Spleen (tissue), 11 donors: ENCODE data around the gene WFDC10A. TPM values are rescaled to one million over a fixed set of nuclear protein-coding genes. Genes with fewer than 3 reads are reported as not detected.

Experiments
- DNase-seq: peaks from one replicate; pipeline ENCODE4 v3.0.0-alpha.2; 2020
- H3K27ac ChIP-seq, 8 donors: fragments of 200-600 bp; sonication (generic) in 7 of 8; 1 replicate in 4 of 8; 2 replicates in 4 of 8; pipeline versions ENCODE4 v1.5.0 to v1.8.0; 2016 to 2021; ENCODE audit warnings: inconsistent platforms in 4 of 8, mild to moderate bottlenecking in 4 of 8, moderate library complexity in 1 of 8
- H3K27me3 ChIP-seq, 7 donors: fragments of 200-600 bp; sonication (generic) in 6 of 7; replicated peaks in 1 of 7; 1 replicate in 4 of 7; 2 replicates in 3 of 7; pipeline versions ENCODE4 v1.5.0 to v1.8.0; 2016 to 2021; ENCODE audit warnings: inconsistent platforms in 3 of 7, mild to moderate bottlenecking in 1 of 7
- H3K36me3 ChIP-seq, 6 donors: fragments of 200-600 bp; sonication (generic) in 5 of 6; 1 replicate in 4 of 6; 2 replicates in 2 of 6; pipeline versions ENCODE4 v1.5.0 to v1.8.0; 2016 to 2021; ENCODE audit warnings: inconsistent platforms in 2 of 6
- H3K4me1 ChIP-seq, 6 donors: fragments of 200-600 bp; sonication (generic) in 5 of 6; 1 replicate in 3 of 6; 2 replicates in 3 of 6; pipeline versions ENCODE4 v1.5.0 to v1.8.0; 2016 to 2021; ENCODE audit warnings: inconsistent platforms in 3 of 6
- H3K4me3 ChIP-seq, 8 donors: fragments of 200-600 bp; sonication (generic) in 7 of 8; 1 replicate in 4 of 8; 2 replicates in 4 of 8; pipeline versions ENCODE4 v1.5.0 to v1.8.0; 2016 to 2021; ENCODE audit warnings: inconsistent platforms in 4 of 8, mild to moderate bottlenecking in 4 of 8, moderate library complexity in 2 of 8
- H3K9me3 ChIP-seq, 8 donors: fragments of 200-600 bp; sonication (generic) in 7 of 8; 1 replicate in 4 of 8; 2 replicates in 4 of 8; pipeline versions ENCODE4 v1.5.0 to v1.8.0; 2016 to 2021; ENCODE audit warnings: inconsistent platforms in 4 of 8
- CTCF ChIP-seq, 11 experiments: fragments of 200-600 bp in 7 of 11; fragments of 450-650 bp in 4 of 11; sonication (generic) in 4 of 11; IDR thresholded peaks in 8 of 11; conservative IDR thresholded peaks in 3 of 11; 1 replicate in 7 of 11; 2 replicates in 4 of 11; pipeline versions ENCODE4 v1.4.0 to v1.8.0; 2016 to 2021; ENCODE audit warnings: antibody characterized with exemption in 11 of 11, inconsistent platforms in 4 of 11, mild to moderate bottlenecking in 1 of 11
- POLR2A ChIP-seq, 3 donors: fragments of 450-650 bp; IDR thresholded peaks; one replicate each; pipeline ENCODE4 v1.5.1; 2017; ENCODE audit warnings: antibody characterized with exemption in 3 of 3, mild to moderate bottlenecking in 1 of 3
- POLR2AphosphoS5 ChIP-seq, 3 donors: sonication (generic); formaldehyde crosslinking; IDR thresholded peaks; one replicate each; pipeline ENCODE4 v1.5.1; 2017; ENCODE audit warnings: antibody characterized with exemption in 3 of 3
- WGBS, 5 donors: extraction: QIAGEN DNeasy Blood & Tissue Kit in 3 of 5; methylation state at CpG; one replicate each; pipeline versions ENCODE4 v1.1.5 to v1.1.7; 2013 to 2018; 5-methylcytosine and 5-hydroxymethylcytosine counted together
- intact Hi-C: fragments of 100-400 bp; cut with DNase I; formaldehyde crosslinking; loops from one replicate; pipeline ENCODE4 v1.15.0; 2023; ENCODE audit warnings: low total_unique reads
- polyA plus RNA-seq, 3 donors: library from polyadenylated mRNA; stranded (reverse); fragments of 200-250 nt; gene quantifications; one replicate each; pipeline ENCODE4 v1.2.1, GENCODE V29; 2013
- total RNA-seq, 7 donors: library from RNA; depleted of rRNA in 3 of 7; stranded (reverse); fragments of >200 nt in 3 of 7; fragmentation: NEBNext Ultra II Directional in 4 of 7; extraction: Animal tissue kit (Norgen Biotek cat#: 25700) in 4 of 7; gene quantifications; one replicate each; pipeline versions ENCODE4 v1.1.0 to v1.2.1, GENCODE V29; 2016 to 2021
- donor health status: healthy with polysubstance abuse.
- donor health status: DM: no; HTN: no; CAD: no; lungs with moderate emphysema.
- donor health status: DM: no; HTN: no; CAD: no.
- donor health status: Bipolar disorder and iron deficiency.
- donor health status: healthy.
- donor health status: DM: no; HTN: no; CAD: no.
- donor health status: DM: yes; HTN: yes; CAD: no.

Gene WFDC10A
- total and polyA plus RNA-seq, 10 donors: not detected

GRCh38 chr20:45617591-45617990, 11.9 kb upstream of the WFDC10A start:
- Histone ChIP-seq H3K27me3 (no peaks in the 10 kb centered on the region), H3K4me3 (no peak overlapping the region), H3K36me3 (no peaks in the 10 kb centered on the region), H3K27ac (no peak overlapping the region), H3K4me1 (no peaks in the 10 kb centered on the region), H3K9me3 (no peaks in the 10 kb centered on the region)
- intact Hi-C loops: no loop called here
- whole genome bisulfite sequencing, 5 donors: 88 to 99% (median 91%) methylated on average over 2 of the region's 2 CpGs
- no peak for DNase-seq
- TF ChIP-seq POLR2A (IDR thresholded peaks at IDR 0.05) (no peak), POLR2AphosphoS5 (IDR thresholded peaks at IDR 0.05) (no peak), CTCF (IDR thresholded peaks at IDR 0.05 in 8 of 11, conservative IDR thresholded peaks at IDR 0.05 in 3 of 11) (no peak)

GRCh38 chr20:45621593-45621992, 7.9 kb upstream of the WFDC10A start:
- WGBS, 5 donors: 75 to 91% (median 82%) methylated on average over 2 of the region's 2 CpGs
- no peaks in the 10 kb centered on the region for H3K4me1 ChIP-seq
- H3K9me3 ChIP-seq: peaks cover 0 to 8% (median 0%) of the 10 kb centered on the region in 8 donors
- no peaks in the 10 kb centered on the region for H3K27me3 ChIP-seq
- no peak overlapping the region for H3K27ac ChIP-seq
- H3K4me3 ChIP-seq: no peak overlapping the region
- no peaks in the 10 kb centered on the region for H3K36me3 ChIP-seq
- DNase-seq: no peak
- TF ChIP-seq CTCF (IDR thresholded peaks at IDR 0.05 in 8 of 11, conservative IDR thresholded peaks at IDR 0.05 in 3 of 11) (no peak), POLR2A (IDR thresholded peaks at IDR 0.05) (no peak), POLR2AphosphoS5 (IDR thresholded peaks at IDR 0.05) (no peak)
- intact Hi-C loops: no loop called here

- Histone ChIP-seq H3K4me1 (peaks cover 0 to 4% (median 0%) of the 10 kb centered on the region in 6 donors), H3K27me3 (peaks cover 0 to 6% (median 0%) of the 10 kb centered on the region in 7 donors), H3K27ac (no peak overlapping the region), H3K9me3 (peaks cover 0 to 8% (median 0%) of the 10 kb centered on the region in 8 donors), H3K36me3 (no peaks in the 10 kb centered on the region), H3K4me3 (no peak overlapping the region)
- 41 to 60% (median 55%) methylated on average over 2 of the region's 2 CpGs for WGBS, 5 donors
- TF ChIP-seq POLR2AphosphoS5 (IDR thresholded peaks at IDR 0.05): no peak
- no peak for TF ChIP-seq CTCF (IDR thresholded peaks at IDR 0.05 in 8 of 11, conservative IDR thresholded peaks at IDR 0.05 in 3 of 11)
- intact Hi-C loops: no loop called here
- DNase-seq: no peak
These were observed 3.0 kb upstream of the WFDC10A start for GRCh38 chr20:45626540-45626939.

GRCh38 chr20:45630371-45630770, 832 bp downstream of the WFDC10A start:
- intact Hi-C loops: no loop called here
- no peak overlapping the region for H3K4me3 ChIP-seq
- no peaks in the 10 kb centered on the region for H3K36me3 ChIP-seq
- H3K4me1 ChIP-seq: peaks cover 0 to 4% (median 0%) of the 10 kb centered on the region in 6 donors
- H3K27me3 ChIP-seq: peaks cover 0 to 22% (median 0%) of the 10 kb centered on the region in 7 donors
- H3K9me3 ChIP-seq: peaks cover 0 to 1% (median 0%) of the 10 kb centered on the region in 8 donors
- no peak overlapping the region for H3K27ac ChIP-seq
- TF ChIP-seq CTCF (IDR thresholded peaks at IDR 0.05 in 8 of 11, conservative IDR thresholded peaks at IDR 0.05 in 3 of 11): no peak
- DNase-seq: no peak
